HEK293T (cell line): ENCODE data around the gene SMAD4.

Experiments used
- BHLHE40 ChIP-seq: fragments of 450-650 bp; IDR thresholded peaks from 2 replicates; pipeline ENCODE4 v1.6.1; 2016; ENCODE audit warnings: mild to moderate bottlenecking, moderate library complexity, borderline replicate concordance
- FOXA1 ChIP-seq: fragments of 450-650 bp; IDR thresholded peaks from 2 replicates; pipeline ENCODE4 v1.6.1; 2016; ENCODE audit warnings: mild to moderate bottlenecking
- HDGF ChIP-seq: fragments of 450-650 bp; IDR thresholded peaks from 2 replicates; pipeline ENCODE4 v1.6.1; 2017; ENCODE audit warnings: antibody characterized with exemption, borderline replicate concordance
- L3MBTL2 ChIP-seq: fragments of 450-650 bp; conservative IDR thresholded peaks from 2 replicates; pipeline ENCODE4 v1.6.1; 2016; ENCODE audit warnings: mild to moderate bottlenecking
- LEF1 ChIP-seq: fragments of 450-650 bp; IDR thresholded peaks from 2 replicates; pipeline ENCODE4 v1.6.1; 2017; ENCODE audit warnings: mild to moderate bottlenecking, borderline replicate concordance
- SUZ12 ChIP-seq: fragments of 450-650 bp; IDR thresholded peaks from 2 replicates; pipeline ENCODE4 v1.6.1; 2016; ENCODE audit warnings: mild to moderate bottlenecking
- TARDBP ChIP-seq: fragments of 450-650 bp; IDR thresholded peaks from 2 replicates; pipeline ENCODE4 v1.6.1; 2016
- TF ChIP-seq, protein P1 (sequence below): fragments of 450-650 bp; IDR thresholded peaks from 2 replicates; pipeline ENCODE4 v1.6.1; 2016

DNA sequence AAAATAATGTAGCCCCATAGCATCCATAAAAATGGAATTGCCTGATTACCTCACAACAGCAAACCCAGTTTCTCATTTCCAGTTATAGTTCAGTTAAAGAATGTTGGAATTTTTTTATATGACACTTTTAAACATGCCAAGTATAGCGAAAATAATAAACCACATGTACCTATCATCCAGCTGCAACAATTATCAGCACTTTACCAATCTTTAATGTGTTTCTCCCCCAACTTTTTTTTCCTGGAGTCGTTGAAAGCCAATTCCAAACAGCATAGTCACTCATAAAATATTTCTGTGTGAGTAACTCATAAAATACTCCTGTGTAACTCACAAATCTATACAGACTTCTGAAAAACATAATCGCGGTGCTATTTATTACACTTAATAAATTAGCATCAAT is 38.1 kb downstream of the SMAD4 start:
- TF ChIP-seq HDGF = no peak
- TF ChIP-seq FOXA1 = no peak
- no peak for TF ChIP-seq BHLHE40
- TF ChIP-seq, protein P1, sequence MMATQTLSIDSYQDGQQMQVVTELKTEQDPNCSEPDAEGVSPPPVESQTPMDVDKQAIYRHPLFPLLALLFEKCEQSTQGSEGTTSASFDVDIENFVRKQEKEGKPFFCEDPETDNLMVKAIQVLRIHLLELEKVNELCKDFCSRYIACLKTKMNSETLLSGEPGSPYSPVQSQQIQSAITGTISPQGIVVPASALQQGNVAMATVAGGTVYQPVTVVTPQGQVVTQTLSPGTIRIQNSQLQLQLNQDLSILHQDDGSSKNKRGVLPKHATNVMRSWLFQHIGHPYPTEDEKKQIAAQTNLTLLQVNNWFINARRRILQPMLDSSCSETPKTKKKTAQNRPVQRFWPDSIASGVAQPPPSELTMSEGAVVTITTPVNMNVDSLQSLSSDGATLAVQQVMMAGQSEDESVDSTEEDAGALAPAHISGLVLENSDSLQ = no peak
- no peak for TF ChIP-seq TARDBP
- TF ChIP-seq SUZ12 = no peak
- TF ChIP-seq L3MBTL2 = no peak
- no peak for TF ChIP-seq LEF1
